T-helper 1 cell (primary cell): ENCODE measurements around the gene OR2M4.
"Not testable (repeated sequence)": the region's sequence is repeated elsewhere in the genome, so short reads cannot be mapped to it uniquely, and the experiment has no call there.

Experiments
- DNase-seq, 5 donors: peaks; one replicate each; pipeline ENCODE4 v3.0.0-alpha.2; 2012 to 2020
- total RNA-seq, 4 donors: gene quantifications; one replicate each; lab custom pipeline; 2026; lab: John Stamatoyannopoulos, UW

The OR2M4 gene, protein sequence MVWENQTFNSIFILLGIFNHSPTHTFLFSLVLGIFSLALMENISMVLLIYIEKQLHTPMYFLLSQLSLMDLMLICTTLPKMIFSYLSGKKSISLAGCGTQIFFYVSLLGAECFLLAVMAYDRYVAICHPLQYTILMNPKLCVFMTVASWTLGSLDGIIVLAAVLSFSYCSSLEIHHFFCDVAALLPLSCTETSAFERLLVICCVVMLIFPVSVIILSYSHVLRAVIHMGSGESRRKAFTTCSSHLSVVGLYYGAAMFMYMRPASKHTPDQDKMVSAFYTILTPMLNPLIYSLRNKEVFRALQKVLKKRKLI
- 0 reads per million in 4 donors for total RNA-seq

DNA sequence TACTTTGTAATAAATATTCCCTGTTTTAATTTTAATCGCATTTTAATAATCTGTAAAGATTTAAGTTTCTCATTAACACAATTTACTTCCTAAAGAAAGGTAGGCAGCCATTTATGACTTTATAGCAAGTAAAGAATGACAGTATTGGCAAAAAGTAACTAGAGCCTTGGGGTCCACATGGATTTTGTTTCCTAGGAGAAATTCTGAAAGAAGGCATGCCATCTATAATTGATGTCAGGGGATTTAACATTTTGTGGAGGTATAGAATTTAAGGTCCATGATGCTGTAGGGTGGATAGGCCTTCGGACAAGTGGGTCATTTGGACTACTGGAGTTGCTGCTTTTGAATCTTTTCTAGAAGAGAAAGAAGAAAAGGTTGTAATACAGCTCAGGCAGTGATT is at the start of gene OR2M4:
Gene OR2M4, plus strand, starts transcription at position 301 of the 400 bp plus-strand sequence. CDS start 7,512 bp downstream, outside the sequence.
- DNase-seq, result no peak

DNA sequence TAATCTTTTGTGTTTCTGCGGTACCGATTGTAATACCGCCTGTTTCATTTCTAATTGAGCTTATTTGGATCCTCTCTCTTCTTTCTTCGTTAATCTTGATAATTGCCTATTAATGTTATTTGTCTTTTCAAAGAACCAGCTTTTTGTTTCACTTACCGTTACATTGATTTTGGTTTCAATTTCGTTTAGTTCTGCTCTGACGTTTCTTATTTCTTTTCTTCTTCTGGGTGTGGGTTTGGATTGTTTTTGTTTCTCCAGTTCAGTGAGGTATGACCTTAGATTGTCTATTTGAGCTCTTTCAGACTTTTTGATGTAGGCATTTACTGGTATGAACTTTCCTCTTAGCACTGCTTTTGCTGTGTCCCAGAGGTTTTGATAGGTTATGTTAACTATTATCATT is 47.2 kb upstream of the OR2M4 start:
- no peak for DNase-seq

DNA sequence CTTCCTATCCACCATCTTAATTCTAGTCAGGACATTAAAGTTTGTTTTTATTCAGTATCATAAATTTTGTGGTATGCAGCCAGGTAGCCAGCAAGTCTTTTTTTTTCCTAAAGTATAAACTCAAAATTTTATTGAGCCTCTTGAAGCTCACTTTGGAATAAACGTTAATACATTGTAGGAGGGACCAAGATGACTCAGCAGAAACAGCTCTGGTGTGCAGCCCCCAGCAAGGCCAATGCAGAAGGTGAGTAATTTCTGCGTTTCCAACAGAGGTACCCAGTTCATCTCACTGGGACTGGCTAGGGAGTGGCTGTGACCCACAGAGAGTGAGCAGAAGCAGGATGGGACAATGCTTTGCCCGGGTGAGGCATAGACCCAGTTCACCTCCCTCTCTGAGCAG is 43.9 kb upstream of the OR2M4 start:
- DNase-seq, result no peak

DNA sequence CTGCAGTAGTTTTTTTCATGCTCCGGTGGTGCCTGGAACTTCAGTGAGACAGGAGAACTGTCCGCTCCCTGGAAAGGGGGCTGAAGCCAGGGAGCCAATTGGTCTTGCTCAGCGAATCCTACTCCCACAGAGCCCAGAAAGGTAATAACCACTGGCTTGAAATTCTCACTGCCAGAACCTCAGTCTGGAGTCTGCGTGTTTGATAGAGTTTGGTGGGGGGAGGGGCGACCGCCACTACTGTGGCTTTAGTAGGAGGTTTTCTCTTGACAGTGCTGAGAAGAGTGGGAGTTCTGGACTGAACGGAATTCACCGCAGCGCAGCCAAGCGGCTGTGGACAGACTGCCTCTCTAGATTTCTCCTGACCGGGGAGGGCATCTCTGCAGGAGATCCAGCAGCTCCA is 42.2 kb upstream of the OR2M4 start:
- DNase-seq, result no peak

DNA sequence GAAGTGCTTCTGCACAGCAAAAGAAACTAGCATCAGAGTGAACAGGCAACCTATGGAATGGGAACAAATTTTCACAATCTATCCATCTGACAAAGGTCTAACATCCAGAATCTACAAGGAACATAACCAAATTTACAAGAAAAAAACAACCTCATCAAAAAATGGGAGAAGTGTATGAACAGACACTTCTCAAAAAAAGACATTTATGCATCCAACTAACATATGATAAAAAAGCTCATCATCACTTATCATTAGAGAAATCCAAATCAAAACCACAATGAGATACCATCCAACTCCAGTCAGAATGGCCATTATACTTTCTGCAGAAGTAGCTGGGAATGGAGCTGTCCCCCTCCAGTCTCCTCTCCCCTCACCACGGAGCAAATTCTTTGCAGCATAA is 37.1 kb upstream of the OR2M4 start:
- DNase-seq, result no peak

DNA sequence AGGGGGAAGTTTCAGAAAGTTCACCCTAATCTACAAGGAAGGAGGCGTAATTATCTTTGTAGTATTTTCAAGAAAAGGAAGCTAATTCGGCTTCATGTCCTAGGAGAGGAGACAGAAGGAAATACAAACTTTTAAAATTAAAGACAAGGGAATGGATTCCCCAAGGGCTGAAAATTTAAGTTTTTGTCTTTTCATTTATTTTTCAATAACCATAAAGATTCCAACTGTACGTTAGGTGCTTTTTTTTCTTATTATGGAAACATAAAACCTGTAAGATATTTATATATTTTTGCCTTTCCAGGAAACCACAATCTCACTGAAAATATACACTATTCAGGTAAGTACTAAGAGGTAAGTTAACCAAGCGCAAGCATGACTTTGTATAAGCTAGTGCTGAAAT is 34.3 kb upstream of the OR2M4 start, which contains the start of gene OR2M3:
Gene OR2M3, plus strand, starts transcription at position 301 of the 400 bp plus-strand sequence. CDS start 5,803 bp downstream, outside the sequence.
- no peak for DNase-seq

DNA sequence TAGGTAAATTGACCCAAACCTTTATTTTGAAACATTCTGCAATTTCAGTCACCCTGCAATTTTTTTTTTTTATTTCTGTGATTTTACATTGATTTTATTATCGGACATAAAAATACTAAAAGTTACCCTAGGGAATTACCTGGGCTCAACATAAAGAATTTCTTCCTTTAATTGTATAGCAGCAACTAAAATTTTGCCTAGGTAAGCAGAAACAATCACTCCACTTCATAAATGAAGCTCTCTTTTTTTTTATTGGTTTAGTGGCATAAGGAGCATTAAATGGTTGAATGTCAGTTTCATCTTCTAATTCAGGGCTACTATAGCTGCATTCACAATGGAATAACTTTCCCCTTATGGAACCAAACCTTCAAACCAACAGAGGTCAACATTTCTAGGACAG is 15.3 kb upstream of the OR2M4 start:
- no peak for DNase-seq

DNA sequence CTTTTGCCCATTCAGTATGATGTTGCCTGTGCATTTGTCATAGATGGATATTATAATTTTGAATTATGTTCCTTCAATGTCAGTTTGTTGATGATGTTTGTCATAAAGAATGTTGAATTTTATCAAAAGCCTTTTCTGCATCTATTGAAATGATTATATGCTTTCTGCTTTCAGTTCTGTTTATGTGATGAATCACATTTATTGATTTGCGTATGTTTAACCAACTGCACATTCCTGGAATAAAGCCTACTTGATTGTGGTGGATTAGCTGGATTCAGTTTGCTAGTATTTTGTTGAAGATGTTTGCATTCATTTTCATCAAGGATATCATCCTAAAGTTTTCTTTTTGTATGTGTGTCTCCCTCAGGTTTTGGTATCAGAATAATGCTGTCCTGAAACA is 5.7 kb upstream of the OR2M4 start:
- no peak for DNase-seq

DNA sequence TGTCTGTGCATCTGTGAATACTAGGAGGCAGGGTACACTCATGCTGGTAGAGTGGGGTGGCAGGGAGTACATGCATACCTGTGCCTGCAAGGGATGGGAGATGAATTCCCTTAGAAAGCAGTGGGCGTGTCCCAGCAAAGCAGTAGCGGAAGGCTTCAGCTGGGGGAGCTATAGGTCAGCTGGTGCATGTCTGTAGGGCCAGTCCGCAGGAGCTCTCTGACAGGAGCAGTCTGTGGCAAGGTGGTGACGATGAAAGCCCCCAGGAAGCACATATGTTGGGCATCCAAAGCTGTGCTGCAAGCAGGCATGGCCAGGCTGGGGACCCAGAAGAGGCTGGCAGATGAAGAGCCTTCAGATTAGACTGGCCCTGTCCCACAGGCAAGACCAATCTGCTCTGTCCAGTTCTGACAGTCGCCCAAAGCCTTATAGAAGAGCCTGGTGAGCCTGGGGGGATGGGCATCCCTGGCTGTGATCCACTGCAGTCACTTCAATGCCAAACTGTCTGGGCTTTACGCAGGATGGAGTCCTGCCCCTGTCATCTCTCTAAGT is 1.8 kb upstream of the OR2M4 start:
- DNase-seq, result no peak

DNA sequence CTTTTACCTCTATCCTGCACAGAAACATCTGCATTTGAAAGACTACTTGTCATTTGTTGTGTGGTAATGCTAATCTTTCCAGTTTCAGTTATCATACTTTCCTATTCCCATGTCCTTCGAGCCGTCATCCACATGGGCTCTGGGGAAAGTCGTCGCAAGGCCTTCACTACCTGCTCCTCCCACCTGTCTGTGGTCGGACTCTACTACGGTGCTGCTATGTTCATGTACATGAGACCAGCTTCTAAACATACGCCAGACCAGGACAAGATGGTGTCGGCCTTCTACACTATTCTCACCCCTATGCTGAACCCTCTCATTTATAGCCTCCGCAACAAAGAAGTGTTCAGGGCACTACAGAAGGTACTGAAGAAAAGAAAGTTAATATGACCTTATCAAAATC is 8.3 kb downstream of the OR2M4 start:
- no peak for DNase-seq

DNA sequence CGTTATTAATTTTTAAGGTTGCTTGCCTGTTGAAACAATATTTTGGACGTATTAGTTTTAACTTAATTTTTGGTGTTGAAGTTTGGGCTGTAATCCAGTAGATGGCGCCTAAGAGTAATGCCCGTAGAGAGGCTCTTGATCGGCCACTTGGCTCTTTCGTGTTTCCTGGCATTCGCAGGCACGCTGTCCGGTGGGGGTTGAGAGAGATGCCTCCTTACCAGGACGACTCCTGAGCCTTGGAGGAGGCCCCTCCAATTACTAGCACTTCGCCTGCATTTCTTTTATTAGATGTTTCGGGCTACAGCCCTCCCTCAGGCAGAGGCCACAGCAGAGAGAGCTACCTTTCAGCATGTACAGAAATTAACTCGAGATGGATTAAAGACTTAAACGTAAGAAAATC is 12.0 kb downstream of the OR2M4 start:
- peak in 2 of 5 donors; percentile 0 to 18 for DNase-seq

DNA sequence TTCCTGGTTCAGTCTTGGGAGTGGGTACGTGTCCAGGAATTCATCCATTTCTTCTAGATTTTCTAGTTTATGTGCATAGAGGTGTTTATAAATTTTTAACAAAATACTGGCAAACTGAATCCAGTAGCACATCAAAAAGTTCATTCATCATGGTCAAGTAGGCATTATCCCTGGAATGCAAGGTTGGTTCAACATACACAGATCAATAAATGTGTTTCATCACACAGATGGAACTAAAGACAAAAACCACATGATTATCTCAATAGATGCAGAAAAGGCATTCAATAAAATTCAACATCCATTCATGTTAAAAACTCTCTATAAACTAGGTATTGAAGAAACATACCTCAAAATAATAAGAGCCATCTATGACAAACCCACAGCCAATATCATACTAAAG is 28.1 kb downstream of the OR2M4 start:
- DNase-seq, result not testable (repeated sequence)

DNA sequence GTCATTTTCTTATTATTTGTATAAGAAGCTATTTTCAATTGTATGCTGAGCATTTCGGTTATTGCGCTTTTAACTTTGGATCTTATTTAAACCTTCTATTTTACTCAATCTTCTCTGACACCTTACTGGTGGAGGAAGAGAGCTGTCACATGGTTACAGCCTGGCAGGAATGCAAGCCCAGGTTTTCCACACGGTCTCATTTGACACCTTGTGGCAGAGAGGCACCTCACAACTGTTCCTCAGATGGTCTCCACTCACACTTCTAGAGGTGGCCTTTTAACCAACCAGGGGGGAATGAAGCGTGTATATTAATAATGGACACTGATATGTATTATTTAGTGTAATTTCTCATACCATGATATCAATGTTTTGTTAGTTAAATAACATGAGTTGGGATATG is 37.0 kb downstream of the OR2M4 start:
- DNase-seq, result no peak

DNA sequence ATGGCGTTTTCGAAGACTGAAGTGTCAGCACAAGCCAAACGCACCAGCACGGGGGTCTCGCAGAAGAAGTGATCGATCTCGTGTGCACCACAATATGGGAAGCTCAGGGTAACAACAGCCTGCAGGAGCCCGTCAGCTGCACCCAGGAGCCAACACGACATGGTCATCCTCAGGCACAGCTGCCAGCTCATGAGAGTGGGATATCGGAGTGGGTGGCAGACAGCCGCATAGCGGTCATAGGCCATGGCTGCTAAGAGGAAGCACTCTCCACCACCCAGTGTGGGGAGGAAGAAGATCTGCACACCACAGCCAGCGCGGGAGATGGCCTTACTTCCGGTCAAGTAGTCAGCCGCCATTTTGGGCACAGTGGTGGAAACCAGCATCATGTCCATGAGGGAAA is 42.0 kb downstream of the OR2M4 start:
- DNase-seq, result not testable (repeated sequence)

DNA sequence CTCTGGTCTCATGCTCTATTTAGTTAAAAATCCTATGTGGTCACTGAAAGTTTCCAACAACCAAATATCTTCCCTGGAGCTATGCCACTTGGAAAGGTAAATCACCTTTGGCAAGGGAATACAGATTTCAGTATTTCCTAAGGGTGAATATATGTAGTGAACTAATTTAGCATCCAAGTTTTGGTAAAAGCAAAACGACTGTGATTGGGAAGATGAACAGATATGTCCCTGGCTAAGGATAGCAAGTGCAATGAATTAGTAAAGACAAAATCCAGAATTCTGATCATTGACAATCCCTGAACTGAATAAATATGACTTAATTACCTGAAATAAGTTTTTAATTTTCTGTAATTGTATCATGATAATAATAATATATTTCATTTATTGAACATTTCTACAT is 46.7 kb downstream of the OR2M4 start, which contains the start of gene OR2T33:
Gene OR2T33, minus strand, starts transcription at position 101 of the 400 bp plus-strand sequence. CDS start 4,162 bp downstream, outside the sequence.
- DNase-seq, result no peak

DNA sequence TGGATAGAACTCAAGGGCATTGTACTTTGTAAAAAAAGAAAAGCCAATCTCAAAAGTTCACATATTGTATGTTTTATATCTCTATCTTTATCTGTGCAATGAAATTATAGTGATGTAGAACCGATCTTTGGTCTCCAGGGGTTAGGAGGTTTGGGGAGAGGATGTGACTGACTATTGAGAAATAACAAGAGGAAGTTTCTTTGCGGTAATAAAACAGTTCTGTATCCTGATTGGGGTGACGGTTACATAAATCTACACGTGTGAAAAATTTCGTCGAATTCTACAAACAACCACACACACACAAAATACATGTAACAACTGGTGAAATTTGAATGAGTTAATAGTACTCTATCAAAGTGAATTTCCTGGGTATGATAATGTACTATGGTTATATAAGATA is 57.2 kb downstream of the OR2M4 start:
- no peak for DNase-seq
